Pancreas (tissue), 10 donors: ENCODE measurements around the gene RALBP1. TPM values are rescaled to one million over a fixed set of nuclear protein-coding genes. Genes with fewer than 3 reads are reported as not detected.

Source experiments
- ATAC-seq, 4 donors: fragments of 200-7000 bp; cut with Tn5 transposase; one replicate each; pipeline versions ENCODE4 v1.8.0 to v1.9.1; 2020; ENCODE audit warnings: mild to moderate bottlenecking in 4 of 4, moderate library complexity in 4 of 4
- DNase-seq, 6 donors: peaks; one replicate each; pipeline ENCODE4 v3.0.0-alpha.2; 2020
- FAIRE-seq: peaks from 2 replicates; lab custom pipeline; 2012; peaks lifted over from hg19 to GRCh38; lab: Jason Lieb, UNC
- H3K27ac ChIP-seq, 4 donors: fragments of 200-600 bp; sonication (generic); 1 replicate in 3 of 4; 2 replicates in 1 of 4; pipeline versions ENCODE4 v1.5.0 to v1.8.0; 2020
- H3K27me3 ChIP-seq, 4 donors: fragments of 200-600 bp; one replicate each; pipeline ENCODE4 v1.8.0; 2021
- H3K36me3 ChIP-seq, 3 donors: fragments of 200-600 bp; sonication (generic) in 1 of 3; one replicate each; pipeline versions ENCODE4 v1.5.0 to v1.8.0; 2020 to 2021
- H3K4me1 ChIP-seq, 3 donors: fragments of 200-600 bp; one replicate each; pipeline ENCODE4 v1.8.0; 2021
- H3K4me3 ChIP-seq, 4 donors: fragments of 200-600 bp; sonication (generic) in 2 of 4; one replicate each; pipeline versions ENCODE4 v1.5.0 to v1.8.0; 2020 to 2021
- H3K9me3 ChIP-seq, 4 donors: fragments of 200-600 bp; one replicate each; pipeline ENCODE4 v1.8.0; 2021
- WGBS, 2 donors: extraction: QIAGEN DNeasy Blood & Tissue Kit; methylation state at CpG; one replicate each; pipeline ENCODE4 v1.1.7; 2013; 5-methylcytosine and 5-hydroxymethylcytosine counted together
- intact Hi-C, 3 donors: fragments of 100-400 bp; cut with DNase I; formaldehyde crosslinking; loops; one replicate each; pipeline versions ENCODE4 v1.11.1 to v1.14.2; 2022
- polyA plus RNA-seq, 2 donors: library from polyadenylated mRNA; stranded (reverse); fragments of 200-250 nt; gene quantifications; one replicate each; pipeline ENCODE4 v1.2.3, GENCODE V29; 2013
- total RNA-seq, 6 donors: library from RNA; stranded (reverse); fragmentation: NEBNext Ultra II Directional in 4 of 6; extraction: Animal tissue kit (Norgen Biotek cat#: 25700) in 4 of 6; gene quantifications; one replicate each; pipeline versions ENCODE4 v1.2.1 to v1.2.4, GENCODE V29; 2021 to 2023
- TF ChIP-seq, protein P1 (sequence below), 4 donors: fragments of 200-600 bp; sonication (generic) in 3 of 4; IDR thresholded peaks; one replicate each; pipeline versions ENCODE4 v1.5.0 to v1.8.0; 2021; ENCODE audit warnings: antibody characterized with exemption in 4 of 4
- donor health status: healthy with polysubstance abuse.
- donor health status: DM: no; HTN: no; CAD: no; lungs with moderate emphysema.
- donor health status: DM: no; HTN: no; CAD: no.
- donor health status: control.
- donor health status: control.
- donor health status: Bipolar disorder and iron deficiency.
- donor health status: DM: yes; HTN: yes; CAD: no.
- donor health status: DM: no; HTN: no; CAD: no.
- donor health status: DM: no; HTN: no; CAD: no.
- donor health status: DM: yes; HTN: yes; CAD: no.

Gene RALBP1
- total and polyA plus RNA-seq, 8 donors, result 6.7 to 30.5 (median 12.9) TPM

- Histone ChIP-seq H3K4me3 (no peak overlapping the region), H3K36me3 (no peaks in the 10 kb centered on the region), H3K27ac (no peak overlapping the region), H3K27me3 (no peaks in the 10 kb centered on the region), H3K9me3 (no peaks in the 10 kb centered on the region), H3K4me1 (no peaks in the 10 kb centered on the region)
- FAIRE-seq (no peak), ATAC-seq (no peak), DNase-seq (no peak)
- TF ChIP-seq, protein P1, sequence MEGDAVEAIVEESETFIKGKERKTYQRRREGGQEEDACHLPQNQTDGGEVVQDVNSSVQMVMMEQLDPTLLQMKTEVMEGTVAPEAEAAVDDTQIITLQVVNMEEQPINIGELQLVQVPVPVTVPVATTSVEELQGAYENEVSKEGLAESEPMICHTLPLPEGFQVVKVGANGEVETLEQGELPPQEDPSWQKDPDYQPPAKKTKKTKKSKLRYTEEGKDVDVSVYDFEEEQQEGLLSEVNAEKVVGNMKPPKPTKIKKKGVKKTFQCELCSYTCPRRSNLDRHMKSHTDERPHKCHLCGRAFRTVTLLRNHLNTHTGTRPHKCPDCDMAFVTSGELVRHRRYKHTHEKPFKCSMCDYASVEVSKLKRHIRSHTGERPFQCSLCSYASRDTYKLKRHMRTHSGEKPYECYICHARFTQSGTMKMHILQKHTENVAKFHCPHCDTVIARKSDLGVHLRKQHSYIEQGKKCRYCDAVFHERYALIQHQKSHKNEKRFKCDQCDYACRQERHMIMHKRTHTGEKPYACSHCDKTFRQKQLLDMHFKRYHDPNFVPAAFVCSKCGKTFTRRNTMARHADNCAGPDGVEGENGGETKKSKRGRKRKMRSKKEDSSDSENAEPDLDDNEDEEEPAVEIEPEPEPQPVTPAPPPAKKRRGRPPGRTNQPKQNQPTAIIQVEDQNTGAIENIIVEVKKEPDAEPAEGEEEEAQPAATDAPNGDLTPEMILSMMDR (IDR thresholded peaks at IDR 0.05), result no peak
- WGBS, 2 donors, result 88 to 92% methylated on average over 2 of the region's 2 CpGs
- intact Hi-C loops, result no loop called here
Observed at GRCh38 chr18:9507565-9508088, 32.3 kb downstream of the RALBP1 start.

DNA sequence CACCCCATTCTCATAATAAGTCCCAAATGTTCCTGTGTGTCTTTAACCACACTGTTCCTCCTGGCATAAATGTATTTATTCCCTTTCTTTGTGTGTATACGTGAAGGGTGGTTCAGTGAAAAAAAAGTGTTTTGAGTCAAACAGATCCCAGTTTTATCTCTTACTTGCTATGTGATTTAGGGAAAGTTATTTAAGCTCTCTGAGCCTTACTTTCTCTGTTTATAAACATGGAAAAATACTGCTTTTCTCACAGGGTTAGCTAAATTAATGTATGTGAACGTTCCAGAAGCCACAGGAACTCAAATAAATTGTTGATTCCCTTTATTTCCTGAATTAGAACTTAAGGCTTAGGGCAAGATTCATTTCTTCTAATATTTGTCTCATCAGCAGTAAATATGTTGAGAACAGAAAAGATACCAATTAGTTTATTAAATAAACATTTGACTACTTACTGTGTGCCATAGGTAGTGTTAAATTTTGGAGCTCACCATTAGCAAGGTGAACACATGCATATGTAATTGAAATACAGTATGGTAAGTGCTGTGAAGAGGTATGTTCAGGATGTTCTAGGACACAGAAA, 33.2 kb downstream of the RALBP1 start:
- WGBS, 2 donors, result 82 to 95% methylated on average over 2 of the region's 2 CpGs
- no peak overlapping the region for H3K27ac ChIP-seq
- no peak for DNase-seq
- intact Hi-C loops, result no loop called here
- no peaks in the 10 kb centered on the region for H3K9me3 ChIP-seq
- no peak overlapping the region for H3K4me3 ChIP-seq
- TF ChIP-seq, protein P1 (IDR thresholded peaks at IDR 0.05), result no peak
- no peaks in the 10 kb centered on the region for H3K4me1 ChIP-seq
- H3K27me3 ChIP-seq, result no peaks in the 10 kb centered on the region
- H3K36me3 ChIP-seq, result no peaks in the 10 kb centered on the region
- no peak for FAIRE-seq
- no peak for ATAC-seq

- H3K4me3 ChIP-seq, result no peak overlapping the region
- H3K27ac ChIP-seq, result no peak overlapping the region
- no peaks in the 10 kb centered on the region for H3K27me3 ChIP-seq
- 86 to 88% methylated on average over 6 of the region's 6 CpGs for WGBS, 2 donors
- no peak for FAIRE-seq
- no peak for DNase-seq
- H3K36me3 ChIP-seq, result no peaks in the 10 kb centered on the region
- no peak for ATAC-seq
- no peaks in the 10 kb centered on the region for H3K9me3 ChIP-seq
- intact Hi-C loops, result no loop called here
- TF ChIP-seq, protein P1 (IDR thresholded peaks at IDR 0.05), result no peak
- no peaks in the 10 kb centered on the region for H3K4me1 ChIP-seq
Observed at GRCh38 chr18:9513971-9514512, 38.7 kb downstream of the RALBP1 start.

- TF ChIP-seq, protein P1 (IDR thresholded peaks at IDR 0.05), result peak; percentile 31 to 83 (median 70)
- Histone ChIP-seq H3K27ac (no peak overlapping the region), H3K36me3 (no peaks in the 10 kb centered on the region), H3K9me3 (no peaks in the 10 kb centered on the region), H3K4me1 (no peaks in the 10 kb centered on the region), H3K27me3 (no peaks in the 10 kb centered on the region), H3K4me3 (no peak overlapping the region)
- peak in 3 of 4 donors; percentile 66 to 90 (median 82) for ATAC-seq
- no peak for DNase-seq
- intact Hi-C loops, result no loop called here
- peak; percentile 23 for FAIRE-seq
- 73 to 75% methylated on average over 4 of the region's 4 CpGs for WGBS, 2 donors
Observed at GRCh38 chr18:9516437-9517064, 41.2 kb downstream of the RALBP1 start.

DNA sequence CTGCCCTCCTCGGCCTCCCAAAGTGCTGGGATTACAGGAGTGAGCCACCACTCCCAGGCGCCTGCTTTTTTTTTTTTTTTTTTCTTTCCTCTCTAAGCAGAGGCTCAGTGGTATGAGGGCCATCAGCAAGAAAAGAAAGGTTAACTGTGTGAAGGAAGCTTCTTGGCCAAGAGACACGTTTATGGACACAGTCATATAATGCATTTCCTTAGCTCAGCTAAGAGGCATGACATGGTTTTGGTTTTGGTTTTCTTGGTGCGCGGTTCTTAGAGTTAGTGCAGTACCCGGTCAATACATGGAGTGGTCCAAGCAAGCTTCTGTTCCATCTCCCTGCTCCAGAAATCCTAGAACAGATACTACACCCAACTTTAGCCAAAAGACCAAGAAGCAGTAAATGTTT, 42.6 kb downstream of the RALBP1 start:
- Histone ChIP-seq H3K27me3 (no peaks in the 10 kb centered on the region), H3K4me1 (no peaks in the 10 kb centered on the region), H3K9me3 (no peaks in the 10 kb centered on the region), H3K36me3 (no peaks in the 10 kb centered on the region), H3K27ac (no peak overlapping the region), H3K4me3 (no peak overlapping the region)
- no peak for ATAC-seq
- TF ChIP-seq, protein P1 (IDR thresholded peaks at IDR 0.05), result no peak
- DNase-seq, result no peak
- 78 to 87% methylated on average over 6 of the region's 6 CpGs for WGBS, 2 donors
- no peak for FAIRE-seq
- intact Hi-C loops, result no loop called here
